Measurements from ENCODE around the gene IPO8.

- TF ChIP-seq CTCF (IDR thresholded peaks at IDR 0.05) (no peak), POLR2AphosphoS5 (IDR thresholded peaks at IDR 0.05) (no peak)
Observed at GRCh38 chr12:30630076-30630978, 65.3 kb downstream of the IPO8 start.

Measured in prostate gland (tissue), 2 donors.